ENCODE data around the gene MEIOSIN. TPM values are rescaled to one million over a fixed set of nuclear protein-coding genes. Genes with fewer than 3 reads are reported as not detected.

MEIOSIN gene
- total and polyA plus RNA-seq, 2 experiments from 2014 or later: not detected

GRCh38 chr19:45762870-45763631, 29.8 kb downstream of the MEIOSIN start:
- no peaks in the 10 kb centered on the region for H3K27me3 ChIP-seq (replicated peaks; ENCODE audit: insufficient read depth)
- no peaks in the 10 kb centered on the region for H3F3A ChIP-seq (ENCODE audit: insufficient read depth)
- H3K9me3 ChIP-seq (ENCODE audit: low read depth): no peaks in the 10 kb centered on the region
- H3K4me1 ChIP-seq (ENCODE audit: insufficient read depth): peaks cover 5% of the 10 kb centered on the region; the same call in 1 of the 2 replicates
- H3K4me3 ChIP-seq: no peak overlapping the region
- H3K4me2 ChIP-seq (ENCODE audit: unreplicated experiment): no peak overlapping the region
- no peaks in the 10 kb centered on the region for H3K36me3 ChIP-seq (ENCODE audit: low read depth)
- no peak overlapping the region for H2AFZ ChIP-seq
- no peak for DNase-seq
- no peak overlapping the region for H3K9ac ChIP-seq
- in situ Hi-C loops (cut with MboI): no loop called here
- H3K79me2 ChIP-seq (ENCODE audit: insufficient read depth): peaks cover 18% of the 10 kb centered on the region; the same call in 1 of the 2 replicates
- no peak for TF ChIP-seq EZH2 (IDR thresholded peaks at IDR 0.05; ENCODE audit: insufficient read depth, poor library complexity, severe bottlenecking)
- no peak for TF ChIP-seq EZH2phosphoT487 (IDR thresholded peaks at IDR 0.05; ENCODE audit: insufficient read depth, low read depth)
- H3K27ac ChIP-seq: no peak overlapping the region
- no peaks in the 10 kb centered on the region for H3K9me2 ChIP-seq (ENCODE audit: insufficient read depth)
- 83 to 84% methylated on average over 15 of the region's 15 CpGs for WGBS, 2 experiments (ENCODE audit: low coverage in 1 of 2, low lambda C conversion rate in 2 of 2, missing lambda C conversion rate in 2 of 2)
- H4K20me1 ChIP-seq (ENCODE audit: insufficient read depth): no peaks in the 10 kb centered on the region

- Histone ChIP-seq H3K4me3 (no peak overlapping the region), H3F3A (ENCODE audit: insufficient read depth) (no peaks in the 10 kb centered on the region), H3K36me3 (ENCODE audit: low read depth) (no peaks in the 10 kb centered on the region), H3K9me3 (ENCODE audit: low read depth) (no peaks in the 10 kb centered on the region), H3K9me2 (ENCODE audit: insufficient read depth) (no peaks in the 10 kb centered on the region), H3K9ac (no peak overlapping the region), H3K4me2 (ENCODE audit: unreplicated experiment) (no peak overlapping the region), H3K4me1 (ENCODE audit: insufficient read depth) (peaks cover 5% of the 10 kb centered on the region; the same call in 1 of the 2 replicates), H4K20me1 (ENCODE audit: insufficient read depth) (no peaks in the 10 kb centered on the region), H3K79me2 (ENCODE audit: insufficient read depth) (peaks cover 18% of the 10 kb centered on the region; the same call in 1 of the 2 replicates), H3K27ac (no peak overlapping the region), H2AFZ (no peak overlapping the region), H3K27me3 (replicated peaks; ENCODE audit: insufficient read depth) (no peaks in the 10 kb centered on the region)
- TF ChIP-seq EZH2phosphoT487 (IDR thresholded peaks at IDR 0.05; ENCODE audit: insufficient read depth, low read depth) (no peak), EZH2 (IDR thresholded peaks at IDR 0.05; ENCODE audit: insufficient read depth, poor library complexity, severe bottlenecking) (no peak)
- DNase-seq: no peak
- 24 to 28% methylated on average over 26 of the region's 27 CpGs for WGBS, 2 experiments (ENCODE audit: low coverage in 1 of 2, low lambda C conversion rate in 2 of 2, missing lambda C conversion rate in 2 of 2)
- in situ Hi-C loops (cut with MboI): no loop called here
These were observed 30.6 kb downstream of the MEIOSIN start for GRCh38 chr19:45763691-45764294.

GRCh38 chr19:45764475-45764874, 31.2 kb downstream of the MEIOSIN start:
- peaks cover 18% of the 10 kb centered on the region; the same call in 1 of the 2 replicates for H3K79me2 ChIP-seq (ENCODE audit: insufficient read depth)
- in situ Hi-C loops (cut with MboI): no loop called here
- H3K4me2 ChIP-seq (ENCODE audit: unreplicated experiment): no peak overlapping the region
- DNase-seq: no peak
- TF ChIP-seq EZH2phosphoT487 (IDR thresholded peaks at IDR 0.05; ENCODE audit: insufficient read depth, low read depth) (no peak), EZH2 (IDR thresholded peaks at IDR 0.05; ENCODE audit: insufficient read depth, poor library complexity, severe bottlenecking) (no peak)
- H3F3A ChIP-seq (ENCODE audit: insufficient read depth): no peaks in the 10 kb centered on the region
- H3K27me3 ChIP-seq (replicated peaks; ENCODE audit: insufficient read depth): no peaks in the 10 kb centered on the region
- no peaks in the 10 kb centered on the region for H3K36me3 ChIP-seq (ENCODE audit: low read depth)
- 79 to 84% methylated on average over 6 of the region's 6 CpGs for WGBS, 2 experiments (ENCODE audit: low coverage in 1 of 2, low lambda C conversion rate in 2 of 2, missing lambda C conversion rate in 2 of 2)
- H3K27ac ChIP-seq: no peak overlapping the region
- no peaks in the 10 kb centered on the region for H3K9me2 ChIP-seq (ENCODE audit: insufficient read depth)
- no peaks in the 10 kb centered on the region for H3K9me3 ChIP-seq (ENCODE audit: low read depth)
- H3K4me1 ChIP-seq (ENCODE audit: insufficient read depth): peaks cover 5% of the 10 kb centered on the region; the same call in 1 of the 2 replicates
- H4K20me1 ChIP-seq (ENCODE audit: insufficient read depth): no peaks in the 10 kb centered on the region
- H3K9ac ChIP-seq: no peak overlapping the region
- no peak overlapping the region for H3K4me3 ChIP-seq
- no peak overlapping the region for H2AFZ ChIP-seq

- 63 to 66% methylated on average over 19 to 21 of the region's 21 CpGs for WGBS, 2 experiments (ENCODE audit: low coverage in 1 of 2, low lambda C conversion rate in 2 of 2, missing lambda C conversion rate in 2 of 2)
- Histone ChIP-seq H3K79me2 (ENCODE audit: insufficient read depth) (peaks cover 18% of the 10 kb centered on the region; the same call in 1 of the 2 replicates), H3K27me3 (replicated peaks; ENCODE audit: insufficient read depth) (no peaks in the 10 kb centered on the region), H3K9me3 (ENCODE audit: low read depth) (no peaks in the 10 kb centered on the region), H3K9me2 (ENCODE audit: insufficient read depth) (no peaks in the 10 kb centered on the region), H3K9ac (no peak overlapping the region), H3K27ac (no peak overlapping the region), H3K36me3 (ENCODE audit: low read depth) (no peaks in the 10 kb centered on the region), H3K4me1 (ENCODE audit: insufficient read depth) (peaks cover 5% of the 10 kb centered on the region; the same call in 1 of the 2 replicates), H3K4me3 (no peak overlapping the region), H3F3A (ENCODE audit: insufficient read depth) (peaks cover 5% of the 10 kb centered on the region; the same call in 1 of the 2 replicates), H2AFZ (no peak overlapping the region), H4K20me1 (ENCODE audit: insufficient read depth) (no peaks in the 10 kb centered on the region), H3K4me2 (ENCODE audit: unreplicated experiment) (no peak overlapping the region)
- TF ChIP-seq EZH2 (IDR thresholded peaks at IDR 0.05; ENCODE audit: insufficient read depth, poor library complexity, severe bottlenecking) (no peak), EZH2phosphoT487 (IDR thresholded peaks at IDR 0.05; ENCODE audit: insufficient read depth, low read depth) (no peak)
- no peak for DNase-seq
- in situ Hi-C loops (cut with MboI): no loop called here
These were observed 31.9 kb downstream of the MEIOSIN start for GRCh38 chr19:45764945-45765701.
